ENCODE results near the gene SGSH. TPM values are rescaled to one million over a fixed set of nuclear protein-coding genes. Genes with fewer than 3 reads are reported as not detected.

The SGSH gene
- total RNA-seq, 4 donors from 2014 or later: 3.2 to 11.7 (median 6.1) TPM

GRCh38 chr17:80256034-80256350 lies 35.9 kb upstream of the SGSH start:
- no peak overlapping the region for H3K4me3 ChIP-seq
- H3K4me1 ChIP-seq: peaks cover 13 to 20% of the 10 kb centered on the region in 2 donors
- DNase-seq: no peak
- in situ Hi-C loops (cut with MboI; ENCODE audit: low sequenced_read_pairs in 4 of 4) (no loop called here), intact Hi-C loops (cut with DNase I; ENCODE audit: low total_unique reads) (no loop called here)
- H3K27ac ChIP-seq: no peak overlapping the region
- H3K9me3 ChIP-seq: no peaks in the 10 kb centered on the region
- peaks cover 0 to 10% of the 10 kb centered on the region in 2 donors for H3K36me3 ChIP-seq
- ATAC-seq: no peak
- TF ChIP-seq CTCF (IDR thresholded peaks at IDR 0.05 in 4 of 5, conservative IDR thresholded peaks at IDR 0.05 in 1 of 5) (no peak), POLR2A (IDR thresholded peaks at IDR 0.05) (no peak)
- no peaks in the 10 kb centered on the region for H3K27me3 ChIP-seq

DNA sequence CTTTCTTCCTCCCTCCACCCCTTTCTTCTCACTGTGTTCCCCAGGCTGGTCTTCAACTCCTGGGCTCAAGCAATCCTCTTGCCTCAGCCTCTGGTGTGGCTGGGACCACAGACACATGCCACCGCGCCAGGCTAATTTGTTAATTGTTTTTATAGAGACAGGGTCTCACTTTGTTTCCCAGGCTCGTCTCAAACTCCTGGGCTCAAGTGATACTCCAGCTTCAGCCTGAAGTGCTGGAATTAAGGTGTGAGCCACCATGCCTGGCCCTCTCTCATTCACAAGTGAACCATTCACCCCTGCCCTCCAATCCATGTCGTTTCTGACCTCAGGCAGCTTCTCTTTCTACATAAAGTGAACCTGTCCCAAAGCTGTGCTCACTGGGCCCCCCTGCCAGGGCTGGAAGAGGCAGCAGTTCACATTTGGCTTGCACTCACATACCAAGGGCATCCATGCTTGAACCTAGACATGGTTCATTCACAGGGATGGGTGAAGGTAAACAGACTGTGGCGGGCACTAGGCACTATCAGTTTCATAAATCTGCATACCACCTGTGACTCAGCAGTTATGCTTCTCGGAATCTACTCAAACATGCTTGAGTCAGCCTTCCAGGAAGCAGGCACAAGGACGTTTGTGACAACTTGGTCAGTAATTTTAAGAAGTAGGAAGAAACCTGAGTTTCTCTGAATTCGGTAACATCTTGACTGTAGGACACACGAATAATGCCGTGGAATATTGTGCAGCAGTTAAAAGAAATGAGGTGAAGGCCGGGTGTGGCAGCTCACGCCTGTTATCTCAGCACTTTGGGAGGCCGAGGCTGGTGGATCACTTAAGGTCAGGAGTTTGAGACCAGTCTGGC lies 34.5 kb upstream of the SGSH start:
- peaks cover 13 to 17% of the 10 kb centered on the region in 2 donors for H3K4me1 ChIP-seq
- intact Hi-C loops (cut with DNase I; ENCODE audit: low total_unique reads) (no loop called here), in situ Hi-C loops (cut with MboI; ENCODE audit: low sequenced_read_pairs in 4 of 4) (no loop called here)
- no peaks in the 10 kb centered on the region for H3K27me3 ChIP-seq
- no peaks in the 10 kb centered on the region for H3K9me3 ChIP-seq
- peak overlapping the region; percentile 71 to 83 (median 74) for H3K27ac ChIP-seq
- DNase-seq (peak in 1 of 2 donors; percentile 44), ATAC-seq (peak; percentile 72 to 87)
- H3K36me3 ChIP-seq: peaks cover 0 to 10% of the 10 kb centered on the region in 2 donors
- TF ChIP-seq CTCF (IDR thresholded peaks at IDR 0.05 in 4 of 5, conservative IDR thresholded peaks at IDR 0.05 in 1 of 5) (no peak), POLR2A (IDR thresholded peaks at IDR 0.05) (no peak)
- H3K4me3 ChIP-seq: no peak overlapping the region

GRCh38 chr17:80253631-80254395 lies 33.7 kb upstream of the SGSH start:
- in situ Hi-C loops (cut with MboI; ENCODE audit: low sequenced_read_pairs in 4 of 4): no loop called here
- Histone ChIP-seq H3K4me3 (no peak overlapping the region), H3K36me3 (peaks cover 0 to 10% of the 10 kb centered on the region in 2 donors), H3K4me1 (peaks cover 13 to 15% of the 10 kb centered on the region in 2 donors), H3K27me3 (no peaks in the 10 kb centered on the region), H3K9me3 (no peaks in the 10 kb centered on the region), H3K27ac (peak overlapping the region; percentile 71 to 83 (median 74))
- TF ChIP-seq POLR2A (IDR thresholded peaks at IDR 0.05): no peak
- no peak for TF ChIP-seq CTCF (IDR thresholded peaks at IDR 0.05 in 4 of 5, conservative IDR thresholded peaks at IDR 0.05 in 1 of 5)
- intact Hi-C loops (cut with DNase I; ENCODE audit: low total_unique reads): no loop called here
- DNase-seq (no peak), ATAC-seq (no peak)

GRCh38 chr17:80252871-80253270 lies 32.7 kb upstream of the SGSH start:
- TF ChIP-seq CTCF (IDR thresholded peaks at IDR 0.05 in 4 of 5, conservative IDR thresholded peaks at IDR 0.05 in 1 of 5): peak in 4 of 5 experiments; percentile 34 to 53 (median 46)
- TF ChIP-seq POLR2A (IDR thresholded peaks at IDR 0.05): no peak
- DNase-seq: peak in 1 of 2 donors; percentile 46
- intact Hi-C loops (cut with DNase I; ENCODE audit: low total_unique reads) (no loop called here), in situ Hi-C loops (cut with MboI; ENCODE audit: low sequenced_read_pairs in 4 of 4) (no loop called here)
- ATAC-seq: peak in 1 of 2 donors; percentile 46
- no peaks in the 10 kb centered on the region for H3K27me3 ChIP-seq
- H3K4me1 ChIP-seq: peaks cover 9 to 15% of the 10 kb centered on the region in 2 donors
- peaks cover 0 to 10% of the 10 kb centered on the region in 2 donors for H3K36me3 ChIP-seq
- H3K4me3 ChIP-seq: no peak overlapping the region
- H3K9me3 ChIP-seq: no peaks in the 10 kb centered on the region
- H3K27ac ChIP-seq: no peak overlapping the region
